HepG2 (cell line): Measurements from ENCODE around the gene TNFSF8. TPM values are rescaled to one million over a fixed set of nuclear protein-coding genes. Genes with fewer than 3 reads are reported as not detected.

Experiments used
- ATAC-seq: fragments of 200-7000 bp; cut with Tn5 transposase; 3 replicates; pipeline ENCODE4 v1.9.1; 2020; ENCODE audit warnings: mild to moderate bottlenecking, moderate library complexity
- BruUV-seq: library from RNA; stranded (reverse); fragments of 400-500 nt; replicated peaks from 2 replicates; lab custom pipeline; 2021; lab: Mats Ljungman, UMichigan
- CTCF ChIA-PET: fragments of 300-600 bp; formaldehyde crosslinking; extraction: SDS; loops from one replicate; lab custom pipeline; 2021; ENCODE audit warnings: low total read pairs, inconsistent platforms, low intra/inter-chr PET ratio; lab: Yijun Ruan, JAX
- POLR2A ChIA-PET: fragments of 350-600 bp; sonication (Branson Sonifier 250); formaldehyde crosslinking; loops from one replicate; lab custom pipeline; 2020; ENCODE audit warnings: antibody characterized with exemption, inconsistent platforms; lab: Yijun Ruan, JAX
- DNase-seq: peaks from one replicate; pipeline ENCODE4 v3.0.0-alpha.2; 2015; ENCODE audit warnings: low spot score
- FAIRE-seq: peaks from 3 replicates; lab custom pipeline; 2011; peaks lifted over from hg19 to GRCh38; lab: Jason Lieb, UNC
- H2AFZ ChIP-seq: one replicate; pipeline ENCODE4 v1.6.1; 2011; ENCODE audit warnings: low read length, inconsistent platforms
- H3K27ac ChIP-seq: fragments of 300-600 bp; 3 replicates; pipeline ENCODE4 v1.8.0; 2011; ENCODE audit warnings: mixed run types, mild to moderate bottlenecking, mixed read lengths, low read length, inconsistent platforms; ENCODE audit not compliant: insufficient read depth; ENCODE audit errors: extremely low read length
- H3K27me3 ChIP-seq, 2 experiments: fragments of 200-600 bp in 1 of 2; 2 replicates in 1 of 2; 3 replicates in 1 of 2; pipeline versions ENCODE4 v1.6.0 to v1.8.0; 2011; ENCODE audit warnings: low read length in 2 of 2, mild to moderate bottlenecking in 2 of 2, moderate library complexity in 2 of 2, inconsistent platforms in 1 of 2; ENCODE audit not compliant: insufficient read depth in 2 of 2, control insufficient read depth in 1 of 2
- H3K36me3 ChIP-seq, 2 experiments: fragments of 200-600 bp in 1 of 2; replicated peaks in 1 of 2; 2 replicates in 1 of 2; 3 replicates in 1 of 2; pipeline versions ENCODE4 v1.5.1 to v1.8.0; 2011; ENCODE audit warnings: low read length in 2 of 2, inconsistent platforms in 1 of 2; ENCODE audit not compliant: insufficient read depth in 2 of 2, control insufficient read depth in 1 of 2
- H3K4me1 ChIP-seq: 2 replicates; pipeline ENCODE4 v1.5.1; 2012; ENCODE audit warnings: low read length, inconsistent platforms; ENCODE audit not compliant: insufficient read depth
- H3K4me2 ChIP-seq: 2 replicates; pipeline ENCODE4 v1.6.0; 2011; ENCODE audit warnings: low read depth, low read length, inconsistent platforms
- H3K4me3 ChIP-seq, 3 experiments: fragments of 200-600 bp in 1 of 3; sonication (generic), shearing (Covaris generic) in 1 of 3; replicated peaks in 1 of 3; 2 replicates each; pipeline ENCODE4 v1.5.1; 2011 to 2016; ENCODE audit warnings: low read length in 3 of 3, inconsistent platforms in 2 of 3, low read depth in 2 of 3, mild to moderate bottlenecking in 2 of 3, control low read depth in 1 of 3, mixed read lengths in 1 of 3; ENCODE audit not compliant: insufficient read depth in 1 of 3
- H3K79me2 ChIP-seq: one replicate; pipeline ENCODE4 v1.6.1; 2011; ENCODE audit warnings: low read length, inconsistent platforms; ENCODE audit not compliant: insufficient read depth
- H3K9ac ChIP-seq: 2 replicates; pipeline ENCODE4 v1.6.0; 2011; ENCODE audit warnings: mild to moderate bottlenecking, low read depth, low read length, inconsistent platforms; ENCODE audit not compliant: insufficient read depth
- H3K9me3 ChIP-seq: 2 replicates; pipeline ENCODE4 v1.5.1; 2012; ENCODE audit warnings: mild to moderate bottlenecking, low read length
- H4K20me1 ChIP-seq: 2 replicates; pipeline ENCODE4 v1.6.0; 2011; ENCODE audit warnings: inconsistent platforms, mild to moderate bottlenecking, low read length, moderate library complexity; ENCODE audit not compliant: insufficient read depth
- ARNTL ChIP-seq: sonication (generic); formaldehyde crosslinking; IDR thresholded peaks from 2 replicates; pipeline ENCODE4 v1.4.0; 2020; ENCODE audit warnings: mild to moderate bottlenecking, missing genetic modification reagents
- DMAP1 ChIP-seq: IDR thresholded peaks from 2 replicates; pipeline ENCODE4 v1.6.1; 2016
- JUND ChIP-seq: sonication (generic); formaldehyde crosslinking; IDR thresholded peaks from 2 replicates; pipeline ENCODE4 v1.8.0; 2022; ENCODE audit warnings: mild to moderate bottlenecking, missing genetic modification reagents
- MYC ChIP-seq: sonication (generic); formaldehyde crosslinking; IDR thresholded peaks from 2 replicates; pipeline ENCODE4 v1.9.0; 2021; ENCODE audit warnings: missing genetic modification reagents, borderline replicate concordance
- NFIB ChIP-seq: sonication (generic); formaldehyde crosslinking; IDR thresholded peaks from 2 replicates; pipeline ENCODE4 v1.9.0; 2021; ENCODE audit warnings: missing genetic modification reagents, mild to moderate bottlenecking, borderline replicate concordance
- NRL ChIP-seq: sonication (generic); formaldehyde crosslinking; IDR thresholded peaks from 2 replicates; pipeline ENCODE4 v1.5.0; 2020; ENCODE audit warnings: missing genetic modification reagents, mild to moderate bottlenecking, moderate library complexity, borderline replicate concordance
- REXO4 ChIP-seq: sonication (generic); formaldehyde crosslinking; IDR thresholded peaks from 2 replicates; pipeline ENCODE4 v1.8.0; 2022; ENCODE audit warnings: missing genetic modification reagents, mild to moderate bottlenecking, borderline replicate concordance
- TBX2 ChIP-seq: sonication (generic); formaldehyde crosslinking; IDR thresholded peaks from 2 replicates; pipeline ENCODE4 v1.5.0; 2020; ENCODE audit warnings: missing genetic modification reagents, mild to moderate bottlenecking, borderline replicate concordance
- ZBTB42 ChIP-seq: sonication (generic); formaldehyde crosslinking; IDR thresholded peaks from 2 replicates; pipeline ENCODE4 v1.5.0; 2020; ENCODE audit warnings: mild to moderate bottlenecking, missing genetic modification reagents
- ZFP1 ChIP-seq: IDR thresholded peaks from 2 replicates; pipeline ENCODE4 v1.6.1; 2016
- ZFP37 ChIP-seq: sonication (generic); formaldehyde crosslinking; IDR thresholded peaks from 2 replicates; pipeline ENCODE4 v1.4.0; 2020; ENCODE audit warnings: missing genetic modification reagents, borderline replicate concordance
- ZNF234 ChIP-seq: sonication (generic); formaldehyde crosslinking; conservative IDR thresholded peaks from 2 replicates; pipeline ENCODE4 v1.5.1; 2020; ENCODE audit warnings: mild to moderate bottlenecking, missing genetic modification reagents
- ZNF350 ChIP-seq: sonication (generic); formaldehyde crosslinking; IDR thresholded peaks from 2 replicates; pipeline ENCODE4 v1.4.0; 2020; ENCODE audit warnings: mild to moderate bottlenecking, low read depth, missing genetic modification reagents, borderline replicate concordance
- ZNF354B ChIP-seq: sonication (generic); formaldehyde crosslinking; IDR thresholded peaks from 2 replicates; pipeline ENCODE4 v1.8.0; 2022; ENCODE audit warnings: mild to moderate bottlenecking, missing genetic modification reagents
- ZNF460 ChIP-seq: sonication (generic); formaldehyde crosslinking; IDR thresholded peaks from 2 replicates; pipeline ENCODE4 v1.5.1; 2020; ENCODE audit warnings: missing genetic modification reagents, mild to moderate bottlenecking, borderline replicate concordance
- ZNF780A ChIP-seq: sonication (generic); formaldehyde crosslinking; IDR thresholded peaks from 2 replicates; pipeline ENCODE4 v1.8.0; 2022; ENCODE audit warnings: mild to moderate bottlenecking, missing genetic modification reagents, moderate library complexity
- ZNF83 ChIP-seq: sonication (generic); formaldehyde crosslinking; IDR thresholded peaks from 2 replicates; pipeline ENCODE4 v1.4.0; 2020; ENCODE audit warnings: missing genetic modification reagents, mild to moderate bottlenecking, borderline replicate concordance
- WGBS: methylation state at CpG from one replicate; pipeline ENCODE4 v1.1.6; 2017; ENCODE audit warnings: low lambda C conversion rate; 5-methylcytosine and 5-hydroxymethylcytosine counted together
- in situ Hi-C: cut with HindIII; loops from 2 replicates; pipeline ENCODE4 v1.10.0; 2017; ENCODE audit warnings: low pct_unique_long_range_greater_than_20kb; ENCODE audit not compliant: extremely low pct_ligation_motif_present
- intact Hi-C: fragments of 100-400 bp; cut with micrococcal nuclease; formaldehyde crosslinking; loops from one replicate; pipeline ENCODE4 v1.10.0; 2022; ENCODE audit not compliant: unreplicated experiment
- polyA plus RNA-seq, 8 experiments: library from polyadenylated mRNA; depleted of rRNA in 3 of 8; stranded (reverse) in 7 of 8; unstranded in 1 of 8; fragments of >200 nt; fragmentation: Illumina TruSeq in 4 of 8; extraction: Trizol in 4 of 8; gene quantifications; 2 replicates each; pipeline versions ENCODE4 v1.2.1 to v1.2.3, GENCODE V29; 2011 to 2016; ENCODE audit warnings: low read depth in 4 of 8, missing spikeins in 1 of 8, mixed read lengths in 1 of 8; ENCODE audit not compliant: insufficient read depth in 1 of 8
- total RNA-seq, 5 experiments: library from RNA; depleted of rRNA; stranded (reverse); fragments of >200 nt; fragmentation: Illumina TruSeq; extraction: Trizol; gene quantifications; 2 replicates each; pipeline ENCODE4 v1.2.3, GENCODE V29; 2016; ENCODE audit warnings: low read depth in 1 of 5
- TF ChIP-seq, protein P1 (sequence below): sonication (generic); formaldehyde crosslinking; IDR thresholded peaks from 2 replicates; pipeline ENCODE4 v1.4.0; 2020; ENCODE audit warnings: low read depth, mild to moderate bottlenecking, missing genetic modification reagents
- TF ChIP-seq, protein P2 (sequence below): IDR thresholded peaks from 2 replicates; pipeline ENCODE4 v1.6.1; 2016; ENCODE audit warnings: mild to moderate bottlenecking, missing biosample characterization, missing genetic modification reagents
- TF ChIP-seq, protein P3 (sequence below), 2 experiments: sonication (generic) in 1 of 2; formaldehyde crosslinking in 1 of 2; IDR thresholded peaks; 2 replicates each; pipeline versions ENCODE4 v1.4.0 to v1.6.1; 2018 to 2020; ENCODE audit warnings: missing genetic modification reagents in 2 of 2, borderline replicate concordance in 1 of 2, low read depth in 1 of 2, mild to moderate bottlenecking in 1 of 2, missing biosample characterization in 1 of 2
- TF ChIP-seq, protein P4 (sequence below): sonication (generic); formaldehyde crosslinking; IDR thresholded peaks from 2 replicates; pipeline ENCODE4 v1.4.0; 2020; ENCODE audit warnings: mild to moderate bottlenecking, missing genetic modification reagents

TNFSF8 gene
- total and polyA plus RNA-seq, 2 of the 13 experiments (the other 11 are each of a cell fraction or from before 2014, with no cell fraction given), result not detected

DNA sequence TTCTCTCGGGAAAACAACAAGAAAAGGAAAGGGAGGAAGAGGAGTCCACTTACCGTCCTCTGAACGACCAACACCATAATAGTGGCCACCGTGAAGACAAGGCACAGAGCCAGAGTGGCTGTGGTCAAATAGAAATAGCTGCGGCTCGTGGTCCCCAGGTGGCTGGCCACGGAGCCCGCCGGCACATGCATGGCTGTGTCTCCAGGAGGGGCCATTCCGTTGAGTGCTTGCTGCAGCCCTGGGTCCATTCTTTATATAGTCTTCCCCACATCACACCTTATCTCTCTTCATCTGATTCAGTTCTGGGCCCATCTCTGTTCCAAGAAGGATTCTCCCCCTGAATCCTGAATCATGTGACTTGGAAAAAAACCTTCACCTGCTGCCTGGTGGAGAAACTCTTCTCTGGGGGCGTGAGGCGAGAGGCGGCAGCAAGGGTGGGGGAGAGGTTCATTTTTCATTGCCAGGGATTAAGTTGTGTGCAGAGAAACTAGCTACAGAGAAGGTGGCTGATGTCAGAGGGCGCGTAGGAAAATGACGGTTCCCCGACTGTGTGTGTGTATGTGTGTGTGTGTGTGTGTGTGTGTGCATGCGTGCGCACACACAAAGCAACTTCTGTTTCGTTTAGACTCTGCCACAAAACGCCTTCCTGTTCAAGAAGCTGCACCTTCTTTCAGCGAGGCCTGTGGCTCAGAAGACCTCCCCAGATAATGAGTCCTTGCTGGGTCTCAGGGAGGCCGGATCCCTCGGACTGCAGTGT is at the start of gene TNFSF8 (continued):
- TF ChIP-seq ARNTL (no peak), ZNF83 (no peak), MYC (CRISPR knock-in tag) (no peak), ZNF460 (CRISPR knock-in tag) (no peak), TBX2 (CRISPR knock-in tag) (no peak), ZNF780A (CRISPR knock-in tag) (no peak), ZNF350 (CRISPR knock-in tag) (no peak)
- TF ChIP-seq, protein P1, sequence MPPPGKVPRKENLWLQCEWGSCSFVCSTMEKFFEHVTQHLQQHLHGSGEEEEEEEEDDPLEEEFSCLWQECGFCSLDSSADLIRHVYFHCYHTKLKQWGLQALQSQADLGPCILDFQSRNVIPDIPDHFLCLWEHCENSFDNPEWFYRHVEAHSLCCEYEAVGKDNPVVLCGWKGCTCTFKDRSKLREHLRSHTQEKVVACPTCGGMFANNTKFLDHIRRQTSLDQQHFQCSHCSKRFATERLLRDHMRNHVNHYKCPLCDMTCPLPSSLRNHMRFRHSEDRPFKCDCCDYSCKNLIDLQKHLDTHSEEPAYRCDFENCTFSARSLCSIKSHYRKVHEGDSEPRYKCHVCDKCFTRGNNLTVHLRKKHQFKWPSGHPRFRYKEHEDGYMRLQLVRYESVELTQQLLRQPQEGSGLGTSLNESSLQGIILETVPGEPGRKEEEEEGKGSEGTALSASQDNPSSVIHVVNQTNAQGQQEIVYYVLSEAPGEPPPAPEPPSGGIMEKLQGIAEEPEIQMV (CRISPR knock-in tag), result no peak
- TF ChIP-seq, protein P2, sequence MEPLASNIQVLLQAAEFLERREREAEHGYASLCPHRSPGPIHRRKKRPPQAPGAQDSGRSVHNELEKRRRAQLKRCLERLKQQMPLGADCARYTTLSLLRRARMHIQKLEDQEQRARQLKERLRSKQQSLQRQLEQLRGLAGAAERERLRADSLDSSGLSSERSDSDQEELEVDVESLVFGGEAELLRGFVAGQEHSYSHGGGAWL (CRISPR knock-in tag), result no peak

DNA sequence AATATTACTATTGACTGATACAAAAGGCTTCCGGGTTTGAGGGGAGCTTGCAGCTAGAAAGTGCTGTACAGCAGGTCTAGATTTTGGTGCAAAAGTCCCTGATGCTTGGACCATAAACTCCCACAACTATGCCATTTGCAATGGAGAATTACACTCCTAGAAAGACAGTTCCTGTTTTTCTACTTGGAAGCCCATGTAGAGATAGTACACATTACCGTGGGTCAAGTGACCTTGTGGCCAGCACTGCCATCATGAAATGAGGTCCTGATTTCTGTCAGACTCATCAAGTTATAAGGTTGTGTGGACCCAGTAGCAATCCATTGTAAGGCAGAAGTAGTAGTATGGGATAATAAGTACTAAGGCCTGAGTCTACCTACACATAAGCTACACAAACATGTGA is 42.8 kb upstream of the TNFSF8 start:
- no peak for FAIRE-seq
- TF ChIP-seq REXO4 (CRISPR knock-in tag) (no peak), ZFP1 (CRISPR knock-in tag) (no peak), NFIB (no peak), ZNF234 (CRISPR knock-in tag) (no peak), ZBTB42 (CRISPR knock-in tag) (no peak), ZFP37 (CRISPR knock-in tag) (no peak), NRL (CRISPR knock-in tag) (no peak), ZNF354B (CRISPR knock-in tag) (no peak), JUND (CRISPR knock-in tag) (no peak), DMAP1 (CRISPR knock-in tag) (no peak)
- TF ChIP-seq, protein P3, sequence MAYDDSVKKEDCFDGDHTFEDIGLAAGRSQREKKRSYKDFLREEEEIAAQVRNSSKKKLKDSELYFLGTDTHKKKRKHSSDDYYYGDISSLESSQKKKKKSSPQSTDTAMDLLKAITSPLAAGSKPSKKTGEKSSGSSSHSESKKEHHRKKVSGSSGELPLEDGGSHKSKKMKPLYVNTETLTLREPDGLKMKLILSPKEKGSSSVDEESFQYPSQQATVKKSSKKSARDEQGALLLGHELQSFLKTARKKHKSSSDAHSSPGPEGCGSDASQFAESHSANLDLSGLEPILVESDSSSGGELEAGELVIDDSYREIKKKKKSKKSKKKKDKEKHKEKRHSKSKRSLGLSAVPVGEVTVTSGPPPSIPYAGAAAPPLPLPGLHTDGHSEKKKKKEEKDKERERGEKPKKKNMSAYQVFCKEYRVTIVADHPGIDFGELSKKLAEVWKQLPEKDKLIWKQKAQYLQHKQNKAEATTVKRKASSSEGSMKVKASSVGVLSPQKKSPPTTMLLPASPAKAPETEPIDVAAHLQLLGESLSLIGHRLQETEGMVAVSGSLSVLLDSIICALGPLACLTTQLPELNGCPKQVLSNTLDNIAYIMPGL (CRISPR knock-in tag; IDR thresholded peaks at IDR 0.05; ENCODE audit: borderline replicate concordance in 1 of 2, low read depth in 1 of 2), result no peak
- TF ChIP-seq, protein P4, sequence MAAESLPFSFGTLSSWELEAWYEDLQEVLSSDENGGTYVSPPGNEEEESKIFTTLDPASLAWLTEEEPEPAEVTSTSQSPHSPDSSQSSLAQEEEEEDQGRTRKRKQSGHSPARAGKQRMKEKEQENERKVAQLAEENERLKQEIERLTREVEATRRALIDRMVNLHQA (CRISPR knock-in tag), result no peak

More for the DNA sequence above, 42.8 kb upstream of the TNFSF8 start:
- Histone ChIP-seq H3K4me1 (no peaks in the 10 kb centered on the region), H3K9ac (no peak overlapping the region), H3K36me3 (no peaks in the 10 kb centered on the region), H3K79me2 (no peaks in the 10 kb centered on the region), H3K27me3 (no peaks in the 10 kb centered on the region), H3K27ac (no peak overlapping the region), H3K4me2 (no peak overlapping the region), H2AFZ (no peak overlapping the region), H4K20me1 (no peaks in the 10 kb centered on the region), H3K9me3 (no peaks in the 10 kb centered on the region), H3K4me3 (no peak overlapping the region)
- POLR2A ChIA-PET, result no interaction called here
- CTCF ChIA-PET, result no interaction called here
- WGBS, result 4% methylated on average over 2 of the region's 2 CpGs
- intact Hi-C loops (no loop called here), in situ Hi-C loops (no loop called here)
- no peak for DNase-seq
- no TSS peak for BruUV-seq
- no peak for ATAC-seq
